Measurements from ENCODE around the gene ATP5F1B.

DNA sequence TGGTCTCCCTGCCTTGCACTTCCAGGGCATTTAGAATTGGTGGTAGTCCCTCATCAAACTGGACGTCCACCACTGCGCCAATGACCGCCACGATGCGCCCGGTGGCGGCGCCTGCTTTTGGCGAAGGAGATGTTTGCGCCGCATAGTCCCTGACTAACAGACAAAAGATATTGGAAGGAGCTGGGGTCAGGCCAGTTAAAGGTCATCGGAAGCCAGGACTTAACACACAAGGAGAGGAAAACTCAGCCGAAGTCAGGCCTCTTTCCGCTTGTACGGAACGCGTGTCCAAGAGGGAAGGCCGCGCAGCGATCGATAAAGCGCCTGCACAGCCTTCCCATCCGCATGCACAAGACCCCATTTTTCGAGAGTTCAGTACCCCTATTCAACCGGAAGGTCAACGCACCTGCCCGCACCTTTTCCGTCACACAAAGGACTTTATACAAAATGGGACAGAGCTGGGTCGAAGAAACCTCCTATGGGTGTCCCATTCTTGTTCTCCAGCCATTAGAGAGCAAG is 525 bp downstream of the ATP5F1B start:
- TF ChIP-seq, protein P1, sequence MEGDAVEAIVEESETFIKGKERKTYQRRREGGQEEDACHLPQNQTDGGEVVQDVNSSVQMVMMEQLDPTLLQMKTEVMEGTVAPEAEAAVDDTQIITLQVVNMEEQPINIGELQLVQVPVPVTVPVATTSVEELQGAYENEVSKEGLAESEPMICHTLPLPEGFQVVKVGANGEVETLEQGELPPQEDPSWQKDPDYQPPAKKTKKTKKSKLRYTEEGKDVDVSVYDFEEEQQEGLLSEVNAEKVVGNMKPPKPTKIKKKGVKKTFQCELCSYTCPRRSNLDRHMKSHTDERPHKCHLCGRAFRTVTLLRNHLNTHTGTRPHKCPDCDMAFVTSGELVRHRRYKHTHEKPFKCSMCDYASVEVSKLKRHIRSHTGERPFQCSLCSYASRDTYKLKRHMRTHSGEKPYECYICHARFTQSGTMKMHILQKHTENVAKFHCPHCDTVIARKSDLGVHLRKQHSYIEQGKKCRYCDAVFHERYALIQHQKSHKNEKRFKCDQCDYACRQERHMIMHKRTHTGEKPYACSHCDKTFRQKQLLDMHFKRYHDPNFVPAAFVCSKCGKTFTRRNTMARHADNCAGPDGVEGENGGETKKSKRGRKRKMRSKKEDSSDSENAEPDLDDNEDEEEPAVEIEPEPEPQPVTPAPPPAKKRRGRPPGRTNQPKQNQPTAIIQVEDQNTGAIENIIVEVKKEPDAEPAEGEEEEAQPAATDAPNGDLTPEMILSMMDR (IDR thresholded peaks at IDR 0.05), result no peak
- no peak for TF ChIP-seq POLR2A (IDR thresholded peaks at IDR 0.05)
- TF ChIP-seq EP300 (IDR thresholded peaks at IDR 0.05), result no peak

Data from tibial nerve (tissue), 4 donors.